ENCODE measurements around the gene LDLR.
A peak's percentile ranks its signal among the peaks of the same experiment; 100 is the strongest.
"Not testable (repeated sequence)": the region's sequence is repeated elsewhere in the genome, so short reads cannot be mapped to it uniquely, and the experiment has no call there.

Gene LDLR

DNA sequence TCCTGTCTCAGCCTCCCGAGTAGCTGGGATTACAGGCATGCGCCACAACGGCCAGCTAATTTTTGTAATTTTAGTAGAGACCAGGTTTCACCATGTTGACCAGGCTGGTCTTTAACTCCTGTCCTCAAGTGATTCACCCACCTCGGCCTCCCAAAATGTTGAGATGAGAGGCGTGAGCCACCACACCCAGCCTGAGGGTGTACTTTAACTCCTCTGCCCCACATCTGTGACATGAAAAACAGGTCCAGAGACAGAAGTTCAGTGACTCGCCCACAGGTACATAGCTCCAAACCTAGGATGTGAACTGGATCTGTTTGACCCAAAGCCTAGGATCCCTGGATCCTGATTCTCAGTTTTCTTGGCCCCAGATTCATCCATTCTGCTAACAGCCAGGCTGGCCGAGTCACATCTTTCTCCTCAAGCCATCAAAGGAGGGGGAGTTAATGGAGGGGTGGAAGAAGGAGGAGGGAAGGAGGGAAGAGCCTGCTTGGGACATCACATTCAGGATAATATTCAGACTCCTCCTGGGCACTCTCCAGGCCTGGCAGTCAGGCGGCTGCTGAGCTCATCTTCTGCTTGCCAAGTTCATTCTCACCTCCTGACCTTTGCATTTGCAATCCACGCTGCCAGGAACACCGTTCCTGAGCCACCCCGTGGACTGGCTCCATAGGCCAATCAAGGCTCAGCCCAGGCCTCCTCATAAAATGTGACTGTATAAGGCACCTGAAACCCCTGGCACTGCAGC, 63.2 kb downstream of the LDLR start:
- TF ChIP-seq CTCF (IDR thresholded peaks at IDR 0.05; ENCODE audit: control insufficient read depth, extremely low read depth, insufficient read depth), result no peak
- no peak overlapping the region for H3K4me3 ChIP-seq (ENCODE audit: low read depth, low read length)
- DNase-seq (ENCODE audit: low read depth), result peak; percentile 99

DNA sequence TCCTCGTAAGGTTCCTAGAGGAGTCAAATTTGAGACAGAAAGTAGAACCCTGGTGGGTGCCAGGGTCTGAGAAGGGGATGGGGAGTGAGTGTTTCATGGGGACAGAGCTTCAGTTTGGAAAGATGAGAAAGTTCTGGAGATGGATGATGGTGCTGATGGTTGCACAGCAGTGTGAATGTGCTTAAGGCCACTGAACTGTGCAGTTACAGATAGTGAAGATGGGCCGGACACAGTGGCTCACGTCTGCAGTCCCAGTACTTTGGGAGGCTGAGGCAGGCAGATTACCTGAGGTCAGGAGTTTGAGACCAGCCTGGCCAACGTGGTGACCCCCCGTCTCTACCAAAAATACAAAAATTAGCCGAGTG, 65.4 kb downstream of the LDLR start:
- H3K4me3 ChIP-seq (ENCODE audit: low read depth, low read length), result peak overlapping the region; percentile 86
- TF ChIP-seq CTCF (IDR thresholded peaks at IDR 0.05; ENCODE audit: control insufficient read depth, extremely low read depth, insufficient read depth), result no peak
- DNase-seq (ENCODE audit: low read depth), result no peak

GRCh38 chr19:11155373-11156120, 66.3 kb downstream of the LDLR start, which contains the start of gene SPC24:
TSS of gene SPC24 (minus strand) at chr19:11155782. CDS start at chr19:11155776, 6 bp downstream.
- H3K4me3 ChIP-seq (ENCODE audit: low read depth, low read length), result peak within 1 kb of the TSS; percentile 86
- peak; percentile 21; the same call in 1 of the 2 replicates for TF ChIP-seq CTCF (IDR thresholded peaks at IDR 0.05; ENCODE audit: control insufficient read depth, extremely low read depth, insufficient read depth)
- DNase-seq (ENCODE audit: low read depth), result peak; percentile 97

DNA sequence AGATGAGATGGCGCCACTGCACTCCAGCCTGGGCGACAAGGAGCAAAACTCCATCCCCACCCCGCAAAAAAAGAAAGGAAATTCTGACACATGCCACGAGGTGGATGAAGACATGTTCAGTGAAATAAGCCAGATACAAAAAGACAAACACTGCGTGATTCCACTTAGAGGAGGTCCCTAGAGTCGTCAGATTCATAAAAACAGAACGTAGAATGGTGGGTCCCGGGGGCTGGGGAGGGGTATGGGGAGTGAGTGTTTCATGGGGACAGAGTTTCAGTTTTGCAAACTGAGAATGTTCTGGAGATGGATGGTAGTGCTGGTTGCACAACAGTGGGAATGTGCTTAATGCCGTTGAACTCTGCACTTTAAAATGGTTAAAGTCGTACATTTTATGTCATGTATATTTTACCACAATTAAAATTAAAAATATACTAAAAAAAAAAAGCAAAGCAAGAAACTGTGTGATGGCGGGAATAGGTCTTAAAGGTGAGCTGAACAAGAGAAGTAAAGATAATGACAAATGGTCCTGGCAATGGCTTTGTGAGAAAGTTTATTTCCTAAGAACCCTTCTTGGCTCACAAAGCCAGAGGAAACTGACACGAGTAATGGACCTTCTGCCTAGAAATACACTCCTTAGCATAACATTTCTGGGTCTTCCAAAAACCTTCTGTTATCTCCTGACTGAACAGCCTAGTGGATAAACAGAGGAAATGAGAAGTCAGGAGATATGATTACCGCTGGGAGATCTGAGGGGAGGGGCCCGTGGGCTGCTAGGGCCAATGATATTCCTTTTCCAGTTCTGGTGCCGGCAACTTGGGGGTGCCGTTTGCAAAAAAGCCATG, 70.6 kb downstream of the LDLR start:
- no peak overlapping the region for H3K4me3 ChIP-seq (ENCODE audit: low read depth, low read length)
- no peak for TF ChIP-seq CTCF (IDR thresholded peaks at IDR 0.05; ENCODE audit: control insufficient read depth, extremely low read depth, insufficient read depth)
- no peak for DNase-seq (ENCODE audit: low read depth)

GRCh38 chr19:11160440-11160768, 71.1 kb downstream of the LDLR start:
- DNase-seq (ENCODE audit: low read depth), result not testable (repeated sequence)

GRCh38 chr19:11164296-11164695, 75.0 kb downstream of the LDLR start:
- H3K4me3 ChIP-seq (ENCODE audit: low read depth, low read length), result no peak overlapping the region
- DNase-seq (ENCODE audit: low read depth), result no peak
- no peak for TF ChIP-seq CTCF (IDR thresholded peaks at IDR 0.05; ENCODE audit: control insufficient read depth, extremely low read depth, insufficient read depth)

More at GRCh38 chr19:11160440-11160768, 71.1 kb downstream of the LDLR start:
- H3K4me3 ChIP-seq (ENCODE audit: low read depth, low read length), result not testable (repeated sequence)

- no peak for DNase-seq (ENCODE audit: low read depth)
- no peak overlapping the region for H3K4me3 ChIP-seq (ENCODE audit: low read depth, low read length)
- no peak for TF ChIP-seq CTCF (IDR thresholded peaks at IDR 0.05; ENCODE audit: control insufficient read depth, extremely low read depth, insufficient read depth)
These were observed 75.7 kb downstream of the LDLR start for GRCh38 chr19:11164879-11165406.
